ENCODE results near the gene GPC6. TPM values are rescaled to one million over a fixed set of nuclear protein-coding genes. Genes with fewer than 3 reads are reported as not detected.

Gene GPC6
- total and polyA plus RNA-seq, 10 donors: 0.22 to 9.3 (median 4.5) TPM

DNA sequence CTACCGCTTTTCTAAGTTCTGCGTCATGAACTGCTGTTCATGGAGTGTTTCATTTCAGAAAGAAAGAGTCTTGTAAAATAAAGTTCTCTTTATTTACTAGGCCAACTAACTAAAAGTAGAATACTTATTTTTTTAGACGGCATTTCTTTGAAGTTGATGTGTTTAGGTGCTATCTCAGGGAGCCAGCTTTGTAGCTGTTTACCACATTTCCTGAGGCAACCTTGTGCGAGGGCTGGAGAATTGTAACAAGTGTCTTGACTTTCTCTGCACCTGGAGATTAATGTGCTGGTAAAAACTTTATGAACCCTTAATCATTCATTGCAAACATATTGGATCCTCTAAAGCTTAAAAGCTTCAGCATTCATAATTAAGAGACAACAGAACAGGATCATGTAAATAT, 229.3 kb downstream of the GPC6 start:
- no peaks in the 10 kb centered on the region for H3K4me1 ChIP-seq
- H3K36me3 ChIP-seq: no peaks in the 10 kb centered on the region
- H3K27me3 ChIP-seq (replicated peaks in 1 of 7): no peaks in the 10 kb centered on the region
- no peak for DNase-seq
- WGBS, 5 donors: 51 to 70% (median 63%) methylated on average over 4 of the region's 4 CpGs
- intact Hi-C loops (cut with DNase I; ENCODE audit: low total_unique reads): no loop called here
- H3K9me3 ChIP-seq: peaks cover 0 to 8% (median 0%) of the 10 kb centered on the region in 8 donors
- TF ChIP-seq POLR2A (IDR thresholded peaks at IDR 0.05) (no peak), POLR2AphosphoS5 (IDR thresholded peaks at IDR 0.05) (no peak)
- TF ChIP-seq, protein P1, sequence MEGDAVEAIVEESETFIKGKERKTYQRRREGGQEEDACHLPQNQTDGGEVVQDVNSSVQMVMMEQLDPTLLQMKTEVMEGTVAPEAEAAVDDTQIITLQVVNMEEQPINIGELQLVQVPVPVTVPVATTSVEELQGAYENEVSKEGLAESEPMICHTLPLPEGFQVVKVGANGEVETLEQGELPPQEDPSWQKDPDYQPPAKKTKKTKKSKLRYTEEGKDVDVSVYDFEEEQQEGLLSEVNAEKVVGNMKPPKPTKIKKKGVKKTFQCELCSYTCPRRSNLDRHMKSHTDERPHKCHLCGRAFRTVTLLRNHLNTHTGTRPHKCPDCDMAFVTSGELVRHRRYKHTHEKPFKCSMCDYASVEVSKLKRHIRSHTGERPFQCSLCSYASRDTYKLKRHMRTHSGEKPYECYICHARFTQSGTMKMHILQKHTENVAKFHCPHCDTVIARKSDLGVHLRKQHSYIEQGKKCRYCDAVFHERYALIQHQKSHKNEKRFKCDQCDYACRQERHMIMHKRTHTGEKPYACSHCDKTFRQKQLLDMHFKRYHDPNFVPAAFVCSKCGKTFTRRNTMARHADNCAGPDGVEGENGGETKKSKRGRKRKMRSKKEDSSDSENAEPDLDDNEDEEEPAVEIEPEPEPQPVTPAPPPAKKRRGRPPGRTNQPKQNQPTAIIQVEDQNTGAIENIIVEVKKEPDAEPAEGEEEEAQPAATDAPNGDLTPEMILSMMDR (IDR thresholded peaks at IDR 0.05 in 8 of 11, conservative IDR thresholded peaks at IDR 0.05 in 3 of 11): no peak
- no peak overlapping the region for H3K4me3 ChIP-seq
- no peak overlapping the region for H3K27ac ChIP-seq

DNA sequence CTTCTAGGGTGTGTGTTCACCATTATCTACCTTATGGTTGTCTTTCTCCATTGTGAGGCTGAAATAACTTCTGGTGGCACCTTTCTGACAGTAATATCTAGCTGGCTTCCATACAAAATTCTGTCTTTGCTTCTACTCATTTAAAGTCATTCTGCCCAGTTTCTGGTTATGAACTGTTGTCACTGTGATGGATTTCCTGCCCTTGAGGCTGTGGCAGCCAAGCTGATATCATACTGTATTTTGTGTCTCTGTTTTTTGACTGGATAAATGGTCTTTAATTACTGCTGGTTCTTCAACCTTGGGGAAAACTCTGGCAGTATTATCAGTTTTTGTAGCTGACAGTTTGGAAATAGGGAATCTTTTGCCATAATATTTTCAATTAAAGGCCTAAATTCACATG, 233.4 kb downstream of the GPC6 start:
- Histone ChIP-seq H3K4me3 (no peak overlapping the region), H3K4me1 (no peaks in the 10 kb centered on the region), H3K27me3 (replicated peaks in 1 of 7) (no peaks in the 10 kb centered on the region), H3K36me3 (no peaks in the 10 kb centered on the region), H3K27ac (no peak overlapping the region), H3K9me3 (peaks cover 0 to 7% (median 0%) of the 10 kb centered on the region in 8 donors)
- intact Hi-C loops (cut with DNase I; ENCODE audit: low total_unique reads): no loop called here
- no peak for TF ChIP-seq POLR2A (IDR thresholded peaks at IDR 0.05)
- no peak for TF ChIP-seq POLR2AphosphoS5 (IDR thresholded peaks at IDR 0.05)
- TF ChIP-seq, protein P1 (IDR thresholded peaks at IDR 0.05 in 8 of 11, conservative IDR thresholded peaks at IDR 0.05 in 3 of 11): no peak
- DNase-seq: no peak

DNA sequence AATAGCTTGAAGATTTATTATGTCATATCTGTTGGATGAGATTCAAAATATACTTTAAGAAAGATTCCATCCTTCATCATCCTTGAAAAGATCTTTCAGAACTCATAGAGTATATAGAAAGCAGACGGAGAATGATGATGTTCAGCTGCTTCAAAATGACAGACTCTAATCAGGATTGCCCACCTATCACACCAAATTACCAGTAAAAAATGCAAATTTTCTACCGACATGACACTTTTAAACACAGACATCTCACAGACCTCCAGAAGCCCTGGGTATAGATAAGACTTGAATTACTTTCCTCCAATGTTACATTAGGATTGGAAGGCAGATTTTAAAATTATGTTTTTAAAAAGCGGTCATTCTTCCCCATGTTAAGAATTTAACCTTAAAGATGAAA, 235.5 kb downstream of the GPC6 start:
- Histone ChIP-seq H3K27ac (no peak overlapping the region), H3K4me1 (no peaks in the 10 kb centered on the region), H3K36me3 (no peaks in the 10 kb centered on the region), H3K9me3 (no peaks in the 10 kb centered on the region), H3K4me3 (no peak overlapping the region), H3K27me3 (replicated peaks in 1 of 7) (no peaks in the 10 kb centered on the region)
- 87 to 96% (median 93%) methylated on average over 3 of the region's 3 CpGs for WGBS, 5 donors
- DNase-seq: no peak
- intact Hi-C loops (cut with DNase I; ENCODE audit: low total_unique reads): no loop called here
- no peak for TF ChIP-seq POLR2AphosphoS5 (IDR thresholded peaks at IDR 0.05)
- TF ChIP-seq POLR2A (IDR thresholded peaks at IDR 0.05): no peak
- TF ChIP-seq, protein P1 (IDR thresholded peaks at IDR 0.05 in 8 of 11, conservative IDR thresholded peaks at IDR 0.05 in 3 of 11): no peak

DNA sequence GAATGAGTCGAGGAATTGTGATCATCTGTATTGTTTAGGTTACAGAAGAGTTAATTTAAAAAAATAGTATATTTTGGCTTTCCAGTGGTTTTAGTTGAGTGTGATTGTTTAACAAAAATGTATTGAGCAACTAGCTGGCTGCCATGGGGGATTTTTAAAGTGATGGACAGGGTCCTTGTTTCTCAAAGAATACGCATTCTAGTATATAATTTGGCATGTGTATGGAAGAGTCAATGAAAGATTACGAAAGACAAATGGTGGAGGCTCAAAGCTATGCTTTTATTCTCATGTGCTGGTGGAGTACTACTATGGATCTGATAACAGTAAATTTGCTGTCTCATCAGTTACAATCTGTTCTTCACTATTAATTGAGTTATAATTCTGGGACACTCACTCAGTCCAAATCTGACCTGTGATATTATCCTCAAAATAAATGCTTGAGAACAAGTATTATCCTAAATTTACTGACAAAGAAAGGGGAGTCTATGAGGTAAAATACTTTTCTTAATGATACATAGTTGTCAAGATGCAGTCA, 240.0 kb downstream of the GPC6 start:
- DNase-seq: no peak
- TF ChIP-seq POLR2A (IDR thresholded peaks at IDR 0.05) (no peak), POLR2AphosphoS5 (IDR thresholded peaks at IDR 0.05) (no peak)
- TF ChIP-seq, protein P1 (IDR thresholded peaks at IDR 0.05 in 8 of 11, conservative IDR thresholded peaks at IDR 0.05 in 3 of 11): no peak

More for the DNA sequence above, 240.0 kb downstream of the GPC6 start:
- Histone ChIP-seq H3K9me3 (peaks cover 0 to 27% (median 16%) of the 10 kb centered on the region in 8 donors), H3K27me3 (replicated peaks in 1 of 7) (no peaks in the 10 kb centered on the region), H3K27ac (no peak overlapping the region), H3K4me3 (no peak overlapping the region), H3K36me3 (no peaks in the 10 kb centered on the region), H3K4me1 (no peaks in the 10 kb centered on the region)
- intact Hi-C loops (cut with DNase I; ENCODE audit: low total_unique reads): no loop called here
- WGBS, 5 donors: 84 to 92% (median 87%) methylated on average over 3 of the region's 3 CpGs
